ENCODE results near the gene TP53INP2.
A peak's percentile ranks its signal among the peaks of the same experiment; 100 is the strongest.

The TP53INP2 gene

DNA sequence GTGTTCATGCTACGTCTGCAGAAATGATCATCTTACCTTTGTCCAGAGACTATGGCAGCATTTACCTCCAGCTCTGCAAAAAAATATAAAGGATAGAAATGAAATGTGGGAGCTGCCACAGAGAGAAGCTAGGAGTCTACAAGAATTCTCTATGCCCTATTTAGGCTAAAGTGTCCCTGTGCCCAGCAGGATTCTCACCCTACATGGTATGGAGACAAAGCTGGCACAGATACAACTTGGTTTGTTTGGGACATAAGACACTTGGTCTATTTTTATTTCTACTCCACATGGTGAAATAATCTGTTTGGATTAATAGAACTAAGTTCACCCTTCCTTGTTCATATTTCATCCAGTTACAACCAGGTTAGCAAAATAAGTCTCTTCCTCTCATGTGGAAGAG lies 28.4 kb downstream of the TP53INP2 start:
- no peak for DNase-seq

DNA sequence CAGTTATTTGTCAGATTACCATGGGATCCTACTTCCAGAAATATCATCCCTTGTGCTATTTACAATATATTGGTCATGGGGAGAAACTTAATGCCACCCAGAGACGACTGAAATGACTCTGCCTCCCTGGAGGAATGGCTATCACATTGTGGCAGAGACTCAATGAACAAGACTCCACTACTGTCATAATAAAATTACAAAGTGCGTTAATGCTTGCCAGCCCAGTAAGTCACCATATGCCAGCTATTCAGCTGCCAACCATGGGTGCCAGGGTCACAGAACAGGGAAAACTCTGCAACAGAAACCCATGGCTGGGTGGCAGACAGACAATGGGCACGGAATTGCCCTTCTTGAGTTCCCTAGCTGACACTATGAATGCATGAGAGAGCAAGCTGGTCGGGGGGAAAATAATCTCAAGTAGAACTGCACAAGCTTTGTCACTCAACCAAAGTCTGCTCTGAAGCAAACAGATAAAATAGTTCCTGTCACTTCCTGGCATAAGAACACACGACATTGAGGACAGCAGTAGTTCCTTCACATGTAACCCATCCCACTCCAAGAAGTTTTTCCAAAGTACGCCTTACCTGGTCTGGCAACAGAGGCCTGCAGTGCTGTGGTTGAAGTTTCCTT lies 32.1 kb downstream of the TP53INP2 start:
- DNase-seq, result no peak

DNA sequence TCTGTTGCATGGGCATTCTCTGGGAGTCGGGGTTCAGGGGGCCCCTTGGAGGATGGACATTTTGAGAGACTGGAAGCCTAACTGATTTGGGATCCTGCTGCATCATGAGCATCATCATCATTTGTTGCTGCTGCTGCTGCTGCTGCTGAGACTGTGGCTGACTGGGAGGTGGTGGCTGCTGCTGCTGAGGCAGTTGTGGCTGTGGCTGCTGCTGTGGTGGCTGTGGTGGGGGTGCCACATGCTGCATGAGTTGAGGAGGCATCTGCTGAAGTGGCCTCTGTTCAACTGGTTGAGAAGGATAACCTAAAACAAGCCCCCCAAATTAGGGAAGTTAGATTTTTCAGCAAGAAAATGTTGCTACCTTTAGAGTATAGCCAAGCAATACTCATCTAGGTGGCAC lies 38.9 kb downstream of the TP53INP2 start:
- no peak for DNase-seq

DNA sequence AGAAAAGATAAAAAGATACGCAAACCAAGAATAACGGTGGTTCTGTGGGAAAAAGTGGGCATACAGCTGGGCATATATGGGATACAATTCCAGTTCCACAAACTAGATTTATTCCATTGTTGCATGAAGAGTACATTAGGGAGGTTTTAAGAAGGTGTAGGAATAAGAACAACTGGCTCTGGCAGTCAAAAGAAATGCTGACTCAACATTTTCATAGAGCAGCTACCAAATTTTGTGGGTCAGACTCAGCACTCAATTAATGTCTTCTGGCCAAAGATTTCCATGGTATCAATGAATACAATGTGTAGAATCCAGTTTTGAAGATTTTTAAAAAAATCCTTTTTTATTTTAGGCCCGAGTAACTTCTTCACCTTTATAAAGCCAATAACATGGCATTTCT lies 40.2 kb downstream of the TP53INP2 start:
- no peak for DNase-seq

DNA sequence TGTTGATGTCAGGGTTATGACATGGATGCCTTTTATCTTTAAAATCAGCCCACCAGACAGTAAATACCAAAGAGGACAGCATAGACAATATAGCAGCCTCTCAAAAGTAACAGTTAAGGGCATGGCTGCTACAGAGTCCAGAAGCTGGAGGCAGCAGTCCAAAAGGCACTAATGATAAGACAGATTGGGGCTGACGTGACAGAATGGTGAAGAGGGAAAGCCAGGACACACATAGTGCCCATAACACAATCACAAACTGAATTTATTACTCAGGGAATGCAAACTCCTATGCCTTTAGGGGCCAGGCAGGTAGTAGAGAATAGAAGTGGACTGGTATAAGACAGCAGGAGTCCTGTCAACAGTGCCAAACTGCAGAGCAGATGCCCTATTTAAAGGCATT lies 40.7 kb downstream of the TP53INP2 start:
- DNase-seq, result no peak

DNA sequence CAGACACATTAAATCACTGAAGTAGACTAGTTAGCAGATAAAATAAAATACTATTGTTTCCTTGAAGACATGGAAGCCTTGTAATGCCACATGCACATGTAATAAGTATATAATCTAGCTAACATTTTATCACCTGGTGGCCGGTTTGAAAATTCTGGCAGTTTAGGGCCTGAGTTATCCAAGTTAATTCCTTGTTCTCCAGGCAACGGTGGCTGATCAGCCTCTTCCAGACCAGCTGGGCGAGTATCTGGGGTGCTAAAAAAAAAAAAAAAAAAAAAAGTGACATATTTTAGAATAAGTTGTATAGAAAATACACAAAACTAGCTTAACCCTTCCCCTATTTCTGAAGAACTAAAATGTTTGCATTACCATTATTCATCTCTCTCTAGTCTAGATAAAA lies 42.5 kb downstream of the TP53INP2 start:
- no peak for DNase-seq

DNA sequence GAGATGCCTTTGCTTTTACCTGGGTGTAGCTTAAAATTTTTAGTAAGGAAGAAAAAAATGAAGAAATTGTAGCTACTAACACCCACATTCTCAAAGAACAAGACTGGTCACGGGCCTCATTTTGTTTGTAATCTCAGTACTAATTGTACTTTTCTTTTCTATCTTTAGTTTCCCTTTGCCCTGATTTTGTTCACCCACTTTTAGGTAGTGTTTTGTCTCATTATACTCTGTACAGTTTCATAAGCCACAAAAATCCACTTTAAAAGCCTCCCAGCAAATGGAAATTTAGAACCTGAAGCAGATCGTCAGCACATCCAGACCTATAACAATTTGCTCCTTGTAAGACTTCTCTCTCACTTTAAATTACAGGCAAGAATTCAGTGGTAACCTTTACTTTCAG lies 43.3 kb downstream of the TP53INP2 start:
- no peak for DNase-seq

DNA sequence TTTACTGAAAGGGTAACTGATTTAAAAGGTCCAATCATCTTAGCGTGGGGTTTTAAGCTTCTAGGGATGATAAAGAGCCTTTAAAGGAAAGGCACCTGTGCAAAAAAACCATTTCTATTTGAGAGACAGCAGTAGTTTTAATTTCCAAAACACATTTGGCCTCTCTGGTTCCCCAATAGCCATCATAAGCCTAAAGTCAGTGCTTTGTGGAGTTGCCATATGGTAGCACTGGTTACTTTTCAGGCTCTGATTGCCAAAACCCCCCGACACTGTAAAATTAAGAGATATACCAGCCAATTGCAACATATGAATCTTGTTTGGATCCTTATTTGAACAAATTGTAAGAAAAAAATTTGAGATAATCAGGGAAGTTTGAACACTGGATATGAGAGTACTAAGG lies 44.6 kb downstream of the TP53INP2 start:
- DNase-seq, result no peak

DNA sequence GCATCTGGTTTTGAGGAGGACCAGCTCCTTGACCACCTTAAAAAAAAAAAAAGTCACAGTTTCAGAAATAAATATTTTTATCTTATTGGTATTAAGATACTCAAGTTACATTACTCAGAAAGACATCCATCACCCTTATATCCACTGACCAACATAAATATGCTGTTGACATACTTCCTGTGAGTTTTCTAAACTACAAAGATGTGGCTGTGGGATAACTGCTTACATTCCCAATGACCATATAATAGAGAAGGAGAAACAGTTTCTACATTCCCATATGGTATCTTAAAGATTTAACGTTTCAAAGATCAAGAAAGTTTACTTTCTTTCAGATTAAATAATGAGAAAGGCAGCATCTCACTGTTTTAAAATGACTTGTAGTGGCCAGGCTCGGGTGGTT lies 46.3 kb downstream of the TP53INP2 start:
- no peak for DNase-seq

DNA sequence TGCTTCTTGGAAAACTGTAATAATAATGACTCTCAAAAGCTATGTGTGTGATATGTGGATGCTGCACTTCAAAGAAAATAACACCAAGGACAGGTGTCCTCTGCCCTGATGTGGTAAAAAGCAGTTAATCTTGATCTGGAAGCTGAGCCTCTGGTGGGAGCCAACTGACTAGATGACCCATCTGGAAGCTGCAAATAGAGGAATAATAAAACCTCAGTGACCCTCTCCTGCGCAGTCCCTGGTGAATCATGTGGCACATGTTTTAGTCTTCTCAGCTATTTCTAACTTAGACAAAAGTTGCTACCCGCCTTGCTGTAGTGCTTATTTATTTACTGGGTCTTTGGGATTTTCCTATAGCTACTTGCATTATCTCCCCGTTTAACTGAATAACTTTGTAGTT lies 47.3 kb downstream of the TP53INP2 start:
- no peak for DNase-seq

DNA sequence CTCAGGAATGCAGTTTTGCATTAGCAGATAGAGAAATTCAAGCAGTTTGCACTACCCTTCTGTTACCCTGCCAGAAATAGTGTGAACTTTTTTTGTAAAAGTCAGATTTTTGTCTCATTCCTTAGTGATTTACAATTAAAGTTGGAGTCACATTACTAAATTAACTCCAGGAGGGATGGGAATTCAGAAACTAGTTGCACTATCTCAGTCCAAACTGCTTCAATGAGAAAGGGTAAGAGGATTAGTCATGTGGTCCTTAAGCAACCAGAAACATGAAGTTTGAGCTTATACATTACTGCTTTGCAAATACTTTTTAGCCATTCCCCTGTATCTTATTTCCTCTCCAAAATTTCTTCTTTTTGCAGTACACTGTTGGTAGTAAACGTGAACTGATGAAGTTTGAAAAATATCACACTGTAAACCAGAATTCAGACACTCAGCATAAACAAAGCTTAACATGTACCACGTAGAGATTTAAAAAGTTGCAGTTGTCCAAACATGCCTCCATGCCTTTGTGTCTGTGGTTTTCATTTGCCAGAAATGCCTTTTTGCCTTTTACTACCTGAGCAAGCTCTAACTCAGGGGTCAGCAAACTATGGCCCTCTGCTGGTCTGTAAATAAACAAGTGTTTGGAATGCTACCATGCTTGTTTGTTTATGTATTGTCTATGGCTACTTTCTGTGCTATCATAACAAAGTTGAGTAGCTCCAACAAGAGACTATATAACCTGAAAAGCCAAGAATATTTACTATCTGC lies 49.7 kb downstream of the TP53INP2 start:
- no peak for DNase-seq

DNA sequence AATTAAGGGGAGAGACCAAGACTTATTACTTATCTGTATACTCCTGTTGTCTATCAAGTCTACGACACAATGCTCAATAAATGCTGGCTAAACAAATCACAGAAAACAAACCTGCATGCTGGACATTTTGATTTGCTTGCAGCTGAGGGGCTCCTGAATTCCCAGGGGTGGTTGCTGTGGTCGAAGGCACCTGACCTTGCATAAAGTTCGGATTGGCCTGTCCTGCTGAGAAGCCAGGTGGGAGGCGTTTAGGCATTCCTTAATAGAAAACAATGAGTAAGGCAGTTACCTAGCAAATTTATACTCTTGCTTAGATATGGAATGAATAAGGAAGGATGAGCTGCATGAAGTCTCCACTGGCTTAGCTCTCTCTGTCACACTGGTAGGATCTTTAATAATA lies 50.5 kb downstream of the TP53INP2 start:
- no peak for DNase-seq

DNA sequence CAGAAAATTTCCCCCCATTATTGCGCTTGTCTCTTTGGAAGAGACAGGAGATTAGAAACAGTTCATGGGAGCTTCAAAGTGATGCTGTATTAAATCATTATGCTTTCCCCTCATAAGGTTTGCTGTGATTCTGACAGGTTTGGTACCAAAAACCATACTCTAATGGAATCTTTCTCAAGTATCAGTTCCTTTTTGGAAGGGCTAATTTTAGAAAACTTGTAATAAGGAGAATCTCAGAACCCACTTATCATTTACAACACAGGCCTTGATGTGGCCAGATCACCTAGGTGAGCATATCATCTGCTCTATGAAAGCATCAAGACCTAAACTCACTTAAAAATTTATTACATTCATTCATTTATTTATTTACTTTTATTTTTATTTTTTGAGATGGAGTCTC lies 51.2 kb downstream of the TP53INP2 start:
- peak; percentile 4 for DNase-seq

DNA sequence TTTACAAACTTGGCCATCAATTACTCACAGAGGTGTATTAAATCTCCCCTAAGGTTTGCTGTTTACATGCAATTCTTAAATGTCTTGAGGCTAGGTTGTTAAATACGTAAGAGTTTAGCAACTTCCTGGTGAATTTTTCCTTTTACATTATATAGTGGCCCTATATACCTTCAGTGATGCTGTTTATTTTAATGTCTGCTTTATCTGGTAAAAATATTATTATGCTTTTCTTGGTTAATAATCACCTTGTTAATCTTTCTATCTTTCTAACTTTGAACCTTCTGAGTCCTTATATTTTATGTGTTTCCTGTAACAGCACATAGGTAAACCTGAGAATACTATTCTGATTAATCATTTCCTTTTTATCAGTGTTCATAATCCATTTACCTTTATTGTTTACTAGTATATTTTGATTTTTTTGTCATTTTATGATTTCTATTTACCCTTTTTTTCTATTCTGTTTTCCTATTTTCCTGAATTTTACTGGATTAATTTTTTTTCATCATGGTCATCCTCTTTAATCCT lies 57.9 kb downstream of the TP53INP2 start:
- DNase-seq, result no peak
